Retinal pigment epithelial cell (primary cell): Measurements from ENCODE around the gene RPGR.

Experiments used
- DNase-seq: peaks from one replicate; pipeline ENCODE4 v3.0.0-alpha.2; 2010; ENCODE audit warnings: low read depth
- H3K4me3 ChIP-seq: 2 replicates; pipeline ENCODE4 v1.5.1; 2011; ENCODE audit warnings: mild to moderate bottlenecking, low read length, control low read depth, moderate library complexity
- CTCF ChIP-seq: conservative IDR thresholded peaks from 2 replicates; pipeline ENCODE4 v1.5.1; 2011; ENCODE audit warnings: low read depth, low read length, control low read depth, inconsistent platforms

The RPGR gene

GRCh38 chrX:38346150-38346549 is 18.8 kb upstream of the RPGR start:
- DNase-seq: no peak
- H3K4me3 ChIP-seq: no peak overlapping the region
- no peak for TF ChIP-seq CTCF

- TF ChIP-seq CTCF: no peak
- no peak overlapping the region for H3K4me3 ChIP-seq
- no peak for DNase-seq
Observed at GRCh38 chrX:38342853-38343778, 15.8 kb upstream of the RPGR start.

- no peak for TF ChIP-seq CTCF
Observed at GRCh38 chrX:38341442-38341841, 14.1 kb upstream of the RPGR start.

GRCh38 chrX:38336538-38337240 is 9.4 kb upstream of the RPGR start:
- TF ChIP-seq CTCF: no peak
- DNase-seq: no peak
- no peak overlapping the region for H3K4me3 ChIP-seq

More at GRCh38 chrX:38341442-38341841, 14.1 kb upstream of the RPGR start:
- DNase-seq: no peak
- no peak overlapping the region for H3K4me3 ChIP-seq

- no peak overlapping the region for H3K4me3 ChIP-seq
- TF ChIP-seq CTCF: peak; percentile 35
- no peak for DNase-seq
Observed at GRCh38 chrX:38335382-38335781, 8.1 kb upstream of the RPGR start.

- no peak for DNase-seq
- TF ChIP-seq CTCF: no peak
- no peak overlapping the region for H3K4me3 ChIP-seq
Observed at GRCh38 chrX:38332505-38332904, 5.2 kb upstream of the RPGR start.
